GM21529 (cell line): ENCODE measurements around the gene COLQ.
"Not testable (repeated sequence)": the region's sequence is repeated elsewhere in the genome, so short reads cannot be mapped to it uniquely, and the experiment has no call there.

Experiments used
- ATAC-seq: cut with Tn5 transposase; IDR thresholded peaks from one replicate; pipeline ENCODE4 v1.9.1; 2021; ENCODE audit not compliant: unreplicated experiment

The COLQ gene

GRCh38 chr3:15521573-15521965, at the start of gene COLQ:
Gene COLQ, minus strand, starts transcription at chr3:15521706. Its CDS starts 81 bp downstream, at chr3:15521625.
- no peak for ATAC-seq

GRCh38 chr3:15563190-15563589, 41.7 kb upstream of the COLQ start:
- ATAC-seq, result no peak

- no peak for ATAC-seq
Measured at GRCh38 chr3:15562560-15562959, 41.1 kb upstream of the COLQ start.

GRCh38 chr3:15558581-15558980, 37.1 kb upstream of the COLQ start:
- no peak for ATAC-seq

GRCh38 chr3:15557511-15557946, 36.0 kb upstream of the COLQ start:
- peak; percentile 73 for ATAC-seq

- ATAC-seq, result peak; percentile 89
Measured at GRCh38 chr3:15556512-15556911, 35.0 kb upstream of the COLQ start.

GRCh38 chr3:15553749-15554148, 32.2 kb upstream of the COLQ start:
- ATAC-seq, result no peak

GRCh38 chr3:15551902-15552301, 30.4 kb upstream of the COLQ start:
- ATAC-seq, result no peak

GRCh38 chr3:15549846-15550245, 28.3 kb upstream of the COLQ start:
- ATAC-seq, result no peak

GRCh38 chr3:15542614-15543013, 21.1 kb upstream of the COLQ start:
- ATAC-seq, result no peak

GRCh38 chr3:15541371-15541770, 19.9 kb upstream of the COLQ start:
- no peak for ATAC-seq

- no peak for ATAC-seq
Measured at GRCh38 chr3:15539066-15539465, 17.6 kb upstream of the COLQ start.

GRCh38 chr3:15538345-15538744, 16.8 kb upstream of the COLQ start:
- no peak for ATAC-seq

- ATAC-seq, result no peak
Measured at GRCh38 chr3:15536856-15537255, 15.3 kb upstream of the COLQ start.

GRCh38 chr3:15535732-15536131, 14.2 kb upstream of the COLQ start:
- ATAC-seq, result no peak

GRCh38 chr3:15532614-15533013, 11.1 kb upstream of the COLQ start:
- not testable (repeated sequence) for ATAC-seq

GRCh38 chr3:15531346-15531745, 9.8 kb upstream of the COLQ start:
- no peak for ATAC-seq

- no peak for ATAC-seq
Measured at GRCh38 chr3:15528854-15529537, 7.5 kb upstream of the COLQ start.

GRCh38 chr3:15527031-15527459, 5.5 kb upstream of the COLQ start:
- ATAC-seq, result peak; percentile 59

- ATAC-seq, result no peak
Measured at GRCh38 chr3:15525790-15526189, 4.3 kb upstream of the COLQ start.

GRCh38 chr3:15523660-15524417, 2.3 kb upstream of the COLQ start:
- ATAC-seq, result no peak

- ATAC-seq, result no peak
Measured at GRCh38 chr3:15522016-15522415, 510 bp upstream of the COLQ start.
